Measurements from ENCODE around the gene ZNF117.

Gene ZNF117

GRCh38 chr7:64997927-64998391 lies 7.1 kb upstream of the ZNF117 start:
- no peak overlapping the region; the same call in 1 of the 2 replicates for H3K4me3 ChIP-seq (ENCODE audit: low read depth, low read length)
- TF ChIP-seq, protein P1, sequence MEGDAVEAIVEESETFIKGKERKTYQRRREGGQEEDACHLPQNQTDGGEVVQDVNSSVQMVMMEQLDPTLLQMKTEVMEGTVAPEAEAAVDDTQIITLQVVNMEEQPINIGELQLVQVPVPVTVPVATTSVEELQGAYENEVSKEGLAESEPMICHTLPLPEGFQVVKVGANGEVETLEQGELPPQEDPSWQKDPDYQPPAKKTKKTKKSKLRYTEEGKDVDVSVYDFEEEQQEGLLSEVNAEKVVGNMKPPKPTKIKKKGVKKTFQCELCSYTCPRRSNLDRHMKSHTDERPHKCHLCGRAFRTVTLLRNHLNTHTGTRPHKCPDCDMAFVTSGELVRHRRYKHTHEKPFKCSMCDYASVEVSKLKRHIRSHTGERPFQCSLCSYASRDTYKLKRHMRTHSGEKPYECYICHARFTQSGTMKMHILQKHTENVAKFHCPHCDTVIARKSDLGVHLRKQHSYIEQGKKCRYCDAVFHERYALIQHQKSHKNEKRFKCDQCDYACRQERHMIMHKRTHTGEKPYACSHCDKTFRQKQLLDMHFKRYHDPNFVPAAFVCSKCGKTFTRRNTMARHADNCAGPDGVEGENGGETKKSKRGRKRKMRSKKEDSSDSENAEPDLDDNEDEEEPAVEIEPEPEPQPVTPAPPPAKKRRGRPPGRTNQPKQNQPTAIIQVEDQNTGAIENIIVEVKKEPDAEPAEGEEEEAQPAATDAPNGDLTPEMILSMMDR (IDR thresholded peaks at IDR 0.05; ENCODE audit: control insufficient read depth, extremely low read depth, insufficient read depth): no peak
- peak; percentile 57 for DNase-seq (ENCODE audit: low read depth)

GRCh38 chr7:64997164-64997908 lies 6.5 kb upstream of the ZNF117 start:
- DNase-seq (ENCODE audit: low read depth): no peak
- no peak overlapping the region for H3K4me3 ChIP-seq (ENCODE audit: low read depth, low read length)
- TF ChIP-seq, protein P1 (IDR thresholded peaks at IDR 0.05; ENCODE audit: control insufficient read depth, extremely low read depth, insufficient read depth): no peak

- TF ChIP-seq, protein P1 (IDR thresholded peaks at IDR 0.05; ENCODE audit: control insufficient read depth, extremely low read depth, insufficient read depth): no peak
- no peak overlapping the region for H3K4me3 ChIP-seq (ENCODE audit: low read depth, low read length)
- no peak for DNase-seq (ENCODE audit: low read depth)
Measured at GRCh38 chr7:64996305-64996704, 5.5 kb upstream of the ZNF117 start.

DNA sequence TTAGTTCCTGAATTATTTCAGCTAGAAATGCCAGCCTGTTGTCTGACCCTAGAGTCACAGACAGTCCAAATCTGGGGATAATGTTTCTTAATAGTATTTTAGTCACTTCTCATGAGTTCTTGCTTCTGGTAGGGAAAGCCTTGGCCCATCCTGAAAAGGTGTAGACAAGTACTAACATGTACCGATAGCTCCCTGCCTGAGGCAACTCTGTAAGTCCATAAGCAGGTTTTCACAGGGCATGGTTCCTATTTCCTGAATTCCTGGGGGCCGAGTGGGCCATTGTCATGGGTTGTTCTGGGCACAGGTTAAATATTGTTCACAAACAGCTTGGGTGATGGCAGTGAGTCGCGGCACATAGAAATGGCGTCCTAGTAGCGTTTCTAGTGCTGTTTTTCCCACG lies 3.1 kb upstream of the ZNF117 start:
- no peak for DNase-seq (ENCODE audit: low read depth)
- TF ChIP-seq, protein P1 (IDR thresholded peaks at IDR 0.05; ENCODE audit: control insufficient read depth, extremely low read depth, insufficient read depth): no peak
- no peak overlapping the region for H3K4me3 ChIP-seq (ENCODE audit: low read depth, low read length)

DNA sequence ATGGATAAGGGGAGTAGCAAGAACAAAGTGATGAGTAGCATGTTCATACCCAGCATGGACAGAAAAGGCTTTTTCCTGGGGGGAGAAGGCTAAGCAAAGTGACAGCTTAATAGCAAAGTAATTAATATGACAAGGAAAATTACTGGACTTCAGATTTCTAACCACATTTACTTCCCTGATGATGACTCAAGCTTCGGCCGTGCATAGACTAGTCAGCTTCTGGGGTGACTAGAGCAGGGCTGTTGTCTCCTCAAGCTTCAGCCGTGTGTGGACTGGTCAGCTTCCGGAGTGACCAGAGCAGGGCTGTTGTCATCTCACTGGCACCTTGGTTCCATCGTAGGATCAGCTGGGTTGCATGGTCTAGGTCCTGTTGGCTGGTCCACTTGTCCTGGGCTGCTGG lies 2.1 kb upstream of the ZNF117 start:
- TF ChIP-seq, protein P1 (IDR thresholded peaks at IDR 0.05; ENCODE audit: control insufficient read depth, extremely low read depth, insufficient read depth): no peak
- no peak for DNase-seq (ENCODE audit: low read depth)
- H3K4me3 ChIP-seq (ENCODE audit: low read depth, low read length): no peak overlapping the region

DNA sequence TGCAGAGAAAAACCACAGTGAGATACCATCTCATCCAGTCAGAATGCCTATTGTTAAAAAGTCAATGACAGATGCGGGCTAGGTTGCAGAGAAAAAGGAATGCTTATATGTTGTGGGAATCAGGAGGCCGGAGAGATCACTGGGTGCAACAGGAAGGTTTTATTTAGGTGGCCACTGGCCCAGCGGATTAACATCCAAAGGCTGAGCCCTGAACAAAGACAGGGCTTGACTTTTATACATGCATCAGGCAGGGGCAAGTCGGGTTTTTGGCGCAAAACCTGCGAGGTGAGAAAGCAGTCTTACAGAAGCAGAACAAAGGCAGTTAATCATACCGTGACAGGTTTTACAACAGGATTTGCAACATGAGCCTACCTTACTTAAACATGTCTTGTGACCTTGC lies 620 bp downstream of the ZNF117 start:
- no peak overlapping the region for H3K4me3 ChIP-seq (ENCODE audit: low read depth, low read length)
- TF ChIP-seq, protein P1 (IDR thresholded peaks at IDR 0.05; ENCODE audit: control insufficient read depth, extremely low read depth, insufficient read depth): no peak
- no peak for DNase-seq (ENCODE audit: low read depth)

Data from LNCaP clone FGC (cell line).